ENCODE results near the gene NRSN1. TPM values are rescaled to one million over a fixed set of nuclear protein-coding genes. Genes with fewer than 3 reads are reported as not detected.

NRSN1 gene
- total RNA-seq, 1 donor from 2014 or later = not detected

GRCh38 chr6:24092407-24092806 is 33.6 kb upstream of the NRSN1 start:
- Mint-ChIP-seq H3K27ac (ENCODE audit: unreplicated experiment) (no peak overlapping the region), H3K27me3 (ENCODE audit: unreplicated experiment) (no peaks in the 10 kb centered on the region), H3K4me1 (ENCODE audit: unreplicated experiment) (no peaks in the 10 kb centered on the region), H3K4me3 (ENCODE audit: unreplicated experiment) (no peak overlapping the region), H3K36me3 (ENCODE audit: low read depth, unreplicated experiment) (no peaks in the 10 kb centered on the region), H3K9me3 (ENCODE audit: unreplicated experiment) (no peaks in the 10 kb centered on the region)
- TF ChIP-seq CTCF (IDR thresholded peaks at IDR 0.05; ENCODE audit: unreplicated experiment) = no peak
- DNase-seq (ENCODE audit: low spot score) = no peak

GRCh38 chr6:24093381-24093780 is 32.6 kb upstream of the NRSN1 start:
- no peak overlapping the region for H3K4me3 Mint-ChIP-seq (ENCODE audit: unreplicated experiment)
- no peak overlapping the region for H3K27ac Mint-ChIP-seq (ENCODE audit: unreplicated experiment)
- H3K27me3 Mint-ChIP-seq (ENCODE audit: unreplicated experiment) = no peaks in the 10 kb centered on the region
- no peaks in the 10 kb centered on the region for H3K9me3 Mint-ChIP-seq (ENCODE audit: unreplicated experiment)
- no peaks in the 10 kb centered on the region for H3K4me1 Mint-ChIP-seq (ENCODE audit: unreplicated experiment)
- no peak for TF ChIP-seq CTCF (IDR thresholded peaks at IDR 0.05; ENCODE audit: unreplicated experiment)
- H3K36me3 Mint-ChIP-seq (ENCODE audit: low read depth, unreplicated experiment) = no peaks in the 10 kb centered on the region
- DNase-seq (ENCODE audit: low spot score) = no peak

GRCh38 chr6:24099181-24099580 is 26.8 kb upstream of the NRSN1 start:
- H3K27me3 Mint-ChIP-seq (ENCODE audit: unreplicated experiment) = peaks cover 1% of the 10 kb centered on the region
- TF ChIP-seq CTCF (IDR thresholded peaks at IDR 0.05; ENCODE audit: unreplicated experiment) = no peak
- no peaks in the 10 kb centered on the region for H3K36me3 Mint-ChIP-seq (ENCODE audit: low read depth, unreplicated experiment)
- DNase-seq (ENCODE audit: low spot score) = no peak
- no peaks in the 10 kb centered on the region for H3K4me1 Mint-ChIP-seq (ENCODE audit: unreplicated experiment)
- H3K4me3 Mint-ChIP-seq (ENCODE audit: unreplicated experiment) = no peak overlapping the region
- H3K27ac Mint-ChIP-seq (ENCODE audit: unreplicated experiment) = no peak overlapping the region
- no peaks in the 10 kb centered on the region for H3K9me3 Mint-ChIP-seq (ENCODE audit: unreplicated experiment)

GRCh38 chr6:24100024-24100769 is 25.8 kb upstream of the NRSN1 start:
- no peak for TF ChIP-seq CTCF (IDR thresholded peaks at IDR 0.05; ENCODE audit: unreplicated experiment)
- Mint-ChIP-seq H3K4me1 (ENCODE audit: unreplicated experiment) (no peaks in the 10 kb centered on the region), H3K9me3 (ENCODE audit: unreplicated experiment) (no peaks in the 10 kb centered on the region), H3K27ac (ENCODE audit: unreplicated experiment) (no peak overlapping the region), H3K4me3 (ENCODE audit: unreplicated experiment) (no peak overlapping the region), H3K27me3 (ENCODE audit: unreplicated experiment) (peaks cover 1% of the 10 kb centered on the region), H3K36me3 (ENCODE audit: low read depth, unreplicated experiment) (no peaks in the 10 kb centered on the region)
- DNase-seq (ENCODE audit: low spot score) = no peak

GRCh38 chr6:24100770-24101155 is 25.3 kb upstream of the NRSN1 start:
- Mint-ChIP-seq H3K4me1 (ENCODE audit: unreplicated experiment) (no peaks in the 10 kb centered on the region), H3K27ac (ENCODE audit: unreplicated experiment) (no peak overlapping the region), H3K9me3 (ENCODE audit: unreplicated experiment) (no peaks in the 10 kb centered on the region), H3K27me3 (ENCODE audit: unreplicated experiment) (peaks cover 1% of the 10 kb centered on the region), H3K36me3 (ENCODE audit: low read depth, unreplicated experiment) (no peaks in the 10 kb centered on the region), H3K4me3 (ENCODE audit: unreplicated experiment) (no peak overlapping the region)
- DNase-seq (ENCODE audit: low spot score) = no peak
- TF ChIP-seq CTCF (IDR thresholded peaks at IDR 0.05; ENCODE audit: unreplicated experiment) = no peak

Data from endothelial cell (in vitro differentiated cells).